ENCODE measurements around the gene SH2D3A.

DNA sequence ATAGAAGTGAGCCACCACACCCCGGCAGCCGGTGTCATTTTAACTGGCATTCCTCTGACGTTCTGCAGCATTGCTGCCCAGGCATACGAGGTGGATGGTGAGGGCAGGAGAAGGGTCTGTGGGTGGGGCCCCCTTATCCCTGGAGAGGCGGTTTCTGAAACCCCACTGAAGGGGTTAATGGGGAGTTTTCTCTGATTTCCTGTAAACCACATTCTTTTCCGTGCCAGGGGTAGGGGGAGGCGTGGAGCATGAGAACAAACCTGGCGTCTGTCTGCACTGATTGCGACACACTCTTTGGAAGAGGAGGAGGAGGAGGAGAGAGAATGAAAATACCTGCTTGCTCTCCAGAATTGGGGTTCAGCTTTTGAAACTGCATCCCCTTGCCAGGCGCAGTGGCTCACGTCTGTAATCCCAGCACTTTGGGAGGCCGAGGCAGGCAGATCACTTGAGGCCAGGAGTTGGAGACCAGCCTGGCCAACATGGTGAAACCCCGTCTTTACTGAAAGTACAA, 44.1 kb downstream of the SH2D3A start:
- TF ChIP-seq, protein P1, sequence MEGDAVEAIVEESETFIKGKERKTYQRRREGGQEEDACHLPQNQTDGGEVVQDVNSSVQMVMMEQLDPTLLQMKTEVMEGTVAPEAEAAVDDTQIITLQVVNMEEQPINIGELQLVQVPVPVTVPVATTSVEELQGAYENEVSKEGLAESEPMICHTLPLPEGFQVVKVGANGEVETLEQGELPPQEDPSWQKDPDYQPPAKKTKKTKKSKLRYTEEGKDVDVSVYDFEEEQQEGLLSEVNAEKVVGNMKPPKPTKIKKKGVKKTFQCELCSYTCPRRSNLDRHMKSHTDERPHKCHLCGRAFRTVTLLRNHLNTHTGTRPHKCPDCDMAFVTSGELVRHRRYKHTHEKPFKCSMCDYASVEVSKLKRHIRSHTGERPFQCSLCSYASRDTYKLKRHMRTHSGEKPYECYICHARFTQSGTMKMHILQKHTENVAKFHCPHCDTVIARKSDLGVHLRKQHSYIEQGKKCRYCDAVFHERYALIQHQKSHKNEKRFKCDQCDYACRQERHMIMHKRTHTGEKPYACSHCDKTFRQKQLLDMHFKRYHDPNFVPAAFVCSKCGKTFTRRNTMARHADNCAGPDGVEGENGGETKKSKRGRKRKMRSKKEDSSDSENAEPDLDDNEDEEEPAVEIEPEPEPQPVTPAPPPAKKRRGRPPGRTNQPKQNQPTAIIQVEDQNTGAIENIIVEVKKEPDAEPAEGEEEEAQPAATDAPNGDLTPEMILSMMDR (IDR thresholded peaks at IDR 0.05): no peak
- TF ChIP-seq REST (IDR thresholded peaks at IDR 0.05; ENCODE audit: insufficient read depth in 1 of 2, low read depth in 2 of 2, low read length in 1 of 2) (no peak), POLR2AphosphoS5 (IDR thresholded peaks at IDR 0.05; ENCODE audit: low read depth, low read length) (no peak)
